GM10847 (cell line): Measurements from ENCODE around the gene NRM.

ENCODE experiments used
- POLR2A ChIP-seq: IDR thresholded peaks from 2 replicates; pipeline ENCODE4 v1.6.1; 2011; ENCODE audit not compliant: insufficient read length; ENCODE audit errors: extremely low read depth

The NRM gene

GRCh38 chr6:30721198-30722024 is 30.6 kb upstream of the NRM start:
- peak; percentile 50 for TF ChIP-seq POLR2A

- peak; percentile 22 for TF ChIP-seq POLR2A
Observed at GRCh38 chr6:30720738-30721197, 30.0 kb upstream of the NRM start.

DNA sequence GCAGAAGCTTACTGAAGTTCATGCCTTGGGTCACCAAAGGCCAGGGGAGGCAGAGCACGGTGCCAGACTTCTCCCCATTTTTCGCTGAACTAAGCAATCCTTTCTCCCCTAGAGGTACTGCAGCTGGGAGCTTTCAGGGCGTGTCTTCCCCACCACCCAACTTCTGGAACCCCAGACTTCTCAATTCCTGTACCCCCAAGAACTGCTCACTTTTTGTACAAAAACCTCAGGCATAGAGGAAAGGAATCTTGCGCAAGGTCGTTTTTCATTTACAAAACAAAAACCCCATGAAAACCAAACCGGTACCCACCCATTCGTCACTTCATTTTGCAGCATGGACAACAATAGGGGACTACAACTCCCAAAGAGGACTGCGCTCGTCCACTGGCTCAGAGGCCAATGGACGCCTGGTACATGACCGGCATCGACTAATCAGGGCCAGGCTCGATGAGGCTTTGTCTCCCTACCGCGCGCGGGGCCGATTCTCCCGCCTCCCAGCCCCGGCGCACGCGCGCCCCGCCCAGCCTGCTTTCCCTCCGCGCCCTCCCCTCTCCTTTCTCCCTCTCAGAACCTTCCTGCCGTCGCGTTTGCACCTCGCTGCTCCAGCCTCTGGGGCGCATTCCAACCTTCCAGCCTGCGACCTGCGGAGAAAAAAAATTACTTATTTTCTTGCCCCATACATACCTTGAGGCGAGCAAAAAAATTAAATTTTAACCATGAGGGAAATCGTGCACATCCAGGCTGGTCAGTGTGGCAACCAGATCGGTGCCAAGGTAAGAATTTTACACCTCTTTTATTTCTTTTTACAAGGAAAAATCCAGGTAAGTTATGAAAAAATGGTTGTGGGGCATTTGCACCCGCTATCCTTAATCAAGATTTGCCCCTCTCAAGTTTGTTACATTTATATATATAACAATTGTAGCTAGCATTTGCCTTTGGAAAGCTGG is 29.3 kb upstream of the NRM start, which contains the start of gene TUBB:
TUBB (plus strand) TSS at position 562 of the 947 bp plus-strand sequence; CDS start at position 717, 155 bp downstream.
- TF ChIP-seq POLR2A: peak; percentile 94

- no peak for TF ChIP-seq POLR2A
Observed at GRCh38 chr6:30719356-30719755, 28.6 kb upstream of the NRM start.

GRCh38 chr6:30717129-30717844 is 26.5 kb upstream of the NRM start, which contains the start of gene MDC1:
Gene MDC1 (minus strand): TSS chr6:30717281. CDS start chr6:30715175, 2,106 bp downstream.
- TF ChIP-seq POLR2A: peak; percentile 83

- no peak for TF ChIP-seq POLR2A
Observed at GRCh38 chr6:30716879-30717128, 26.0 kb upstream of the NRM start.

DNA sequence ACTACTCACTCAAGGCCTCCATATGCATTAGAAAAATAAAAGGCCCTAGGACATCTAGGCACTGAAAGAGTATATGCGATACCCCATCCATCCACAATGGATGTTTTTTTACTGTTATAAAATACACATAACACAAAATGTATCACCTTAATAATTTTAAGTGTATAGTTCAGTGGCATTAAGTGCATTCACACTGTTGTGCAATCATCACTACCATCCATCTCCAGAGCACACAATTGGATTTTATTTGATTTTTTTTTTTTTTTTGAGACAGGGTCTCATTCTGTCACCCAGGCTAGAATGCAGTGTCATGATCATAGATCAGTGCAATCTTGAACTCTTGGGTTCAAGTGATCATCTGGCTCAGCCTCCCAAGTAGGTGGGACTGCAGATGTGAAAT is 23.5 kb upstream of the NRM start:
- no peak for TF ChIP-seq POLR2A

GRCh38 chr6:30712441-30712945 is 21.7 kb upstream of the NRM start:
- no peak for TF ChIP-seq POLR2A

- TF ChIP-seq POLR2A: no peak
Observed at GRCh38 chr6:30711758-30712380, 21.1 kb upstream of the NRM start.

- no peak for TF ChIP-seq POLR2A
Observed at GRCh38 chr6:30709101-30709868, 18.5 kb upstream of the NRM start.

- no peak for TF ChIP-seq POLR2A
Observed at GRCh38 chr6:30707281-30707850, 16.6 kb upstream of the NRM start.

DNA sequence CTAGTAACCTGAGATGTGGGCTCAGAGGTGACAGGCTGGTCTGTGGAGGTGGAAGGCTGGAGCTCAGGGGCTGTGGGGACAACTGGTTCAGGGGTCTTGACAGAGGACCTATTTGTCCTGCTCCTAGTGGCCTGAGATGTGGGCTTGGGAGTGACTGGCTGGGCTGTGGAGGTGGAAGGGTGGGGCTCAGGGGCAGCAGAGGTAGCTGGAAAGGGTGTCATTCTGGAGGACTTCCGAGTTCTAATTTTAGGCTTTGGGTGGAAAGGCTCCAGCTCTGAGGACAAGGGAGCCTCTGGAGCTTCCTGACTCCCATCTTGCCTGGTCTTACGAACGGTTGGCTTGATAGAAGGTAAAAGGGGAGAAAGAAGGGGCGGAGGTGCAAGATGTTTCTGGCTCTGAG is 14.8 kb upstream of the NRM start:
- TF ChIP-seq POLR2A: no peak

- TF ChIP-seq POLR2A: no peak
Observed at GRCh38 chr6:30703821-30704220, 13.0 kb upstream of the NRM start.

- TF ChIP-seq POLR2A: no peak
Observed at GRCh38 chr6:30703011-30703410, 12.2 kb upstream of the NRM start.
